Keratinocyte (primary cell): ENCODE results near the gene VPS35L. TPM values are rescaled to one million over a fixed set of nuclear protein-coding genes. Genes with fewer than 3 reads are reported as not detected.

Source experiments
- DNase-seq: peaks from one replicate; pipeline ENCODE4 v3.0.0-alpha.2; 2011; ENCODE audit warnings: low read depth, missing footprints, low spot score
- FAIRE-seq: peaks from 2 replicates; lab custom pipeline; 2011; peaks lifted over from hg19 to GRCh38; lab: Jason Lieb, UNC
- H2AFZ ChIP-seq: 2 replicates; pipeline ENCODE4 v1.6.0; 2012; ENCODE audit warnings: low read length, control low read depth, inconsistent platforms; ENCODE audit not compliant: control insufficient read depth
- H3K27ac ChIP-seq: 2 replicates; pipeline ENCODE4 v1.5.1; 2011; ENCODE audit warnings: low read length; ENCODE audit not compliant: control insufficient read depth, insufficient read depth
- H3K27me3 ChIP-seq: 3 replicates; pipeline ENCODE4 v1.6.0; 2011; ENCODE audit warnings: low read length; ENCODE audit not compliant: control insufficient read depth, insufficient read depth; ENCODE audit errors: extremely low read depth
- H3K36me3 ChIP-seq, 2 experiments: 2 replicates in 1 of 2; 3 replicates in 1 of 2; pipeline ENCODE4 v1.5.1; 2011; ENCODE audit warnings: low read length in 2 of 2, mild to moderate bottlenecking in 1 of 2; ENCODE audit not compliant: control insufficient read depth in 2 of 2, insufficient read depth in 2 of 2; ENCODE audit errors: extremely low read depth in 1 of 2
- H3K4me1 ChIP-seq: 3 replicates; pipeline ENCODE4 v1.5.1; 2011; ENCODE audit warnings: low read length; ENCODE audit not compliant: control insufficient read depth, insufficient read depth; ENCODE audit errors: extremely low read depth
- H3K4me2 ChIP-seq: 3 replicates; pipeline ENCODE4 v1.6.0; 2011; ENCODE audit warnings: low read depth, low read length; ENCODE audit not compliant: control insufficient read depth, insufficient read depth; ENCODE audit errors: extremely low read depth
- H3K4me3 ChIP-seq, 3 experiments: fragments of 200-600 bp in 1 of 3; sonication (generic) in 1 of 3; 2 replicates in 2 of 3; 3 replicates in 1 of 3; pipeline ENCODE4 v1.5.1; 2011 to 2016; ENCODE audit warnings: low read length in 3 of 3, mild to moderate bottlenecking in 3 of 3, control low read depth in 2 of 3, inconsistent platforms in 1 of 3, low read depth in 1 of 3, mixed read lengths in 1 of 3, mixed run types in 1 of 3, moderate library complexity in 1 of 3; ENCODE audit not compliant: control insufficient read depth in 2 of 3, insufficient read depth in 2 of 3; ENCODE audit errors: extremely low read depth in 1 of 3
- H3K79me2 ChIP-seq: 2 replicates; pipeline ENCODE4 v1.6.0; 2012; ENCODE audit warnings: low read length; ENCODE audit not compliant: control insufficient read depth, insufficient read depth
- H3K9ac ChIP-seq: 3 replicates; pipeline ENCODE4 v1.6.0; 2011; ENCODE audit warnings: low read length; ENCODE audit not compliant: control insufficient read depth, insufficient read depth; ENCODE audit errors: extremely low read depth
- H3K9me1 ChIP-seq: 3 replicates; pipeline ENCODE4 v1.6.0; 2011; ENCODE audit warnings: low read length; ENCODE audit not compliant: control insufficient read depth, insufficient read depth; ENCODE audit errors: extremely low read depth
- H3K9me3 ChIP-seq: 2 replicates; pipeline ENCODE4 v1.5.1; 2012; ENCODE audit warnings: low read depth, low read length; ENCODE audit not compliant: control insufficient read depth
- H4K20me1 ChIP-seq: 3 replicates; pipeline ENCODE4 v1.6.0; 2011; ENCODE audit warnings: low read length; ENCODE audit not compliant: control insufficient read depth, insufficient read depth; ENCODE audit errors: extremely low read depth
- EZH2 ChIP-seq: IDR thresholded peaks from one replicate; pipeline ENCODE4 v1.6.1; 2012; ENCODE audit warnings: inconsistent platforms, mild to moderate bottlenecking, low read length, moderate library complexity
- dilution Hi-C: fragments of 300-500 bp; cut with MboI; formaldehyde crosslinking; loops from one replicate; pipeline ENCODE4 v1.7.0; 2020; ENCODE audit warnings: low sequenced_read_pairs; ENCODE audit not compliant: extremely low pct_ligation_motif_present
- polyA plus RNA-seq, 5 experiments: library from polyadenylated mRNA; depleted of rRNA in 3 of 5; stranded (reverse) in 3 of 5; stranded (forward) in 1 of 5; unstranded in 1 of 5; fragments of >200 nt; gene quantifications; 1 replicate in 1 of 5; 2 replicates in 3 of 5; 3 replicates in 1 of 5; pipeline versions ENCODE4 v1.2.1 to v1.2.3, GENCODE V29; 2011 to 2012; ENCODE audit warnings: missing spikeins in 2 of 5, low read depth in 1 of 5, low replicate concordance in 1 of 5
- TF ChIP-seq, protein P1 (sequence below), 3 experiments: IDR thresholded peaks in 1 of 3; conservative IDR thresholded peaks in 1 of 3; optimal IDR thresholded peaks in 1 of 3; 2 replicates in 2 of 3; 3 replicates in 1 of 3; pipeline versions ENCODE3 to v1.5.1; 2011; ENCODE audit warnings: low read length in 3 of 3, mild to moderate bottlenecking in 3 of 3, moderate library complexity in 2 of 3, control low read depth in 1 of 3, inconsistent platforms in 1 of 3; ENCODE audit not compliant: insufficient read depth in 2 of 3; ENCODE audit errors: extremely low read depth in 1 of 3

The VPS35L gene
- polyA plus RNA-seq, 1 donor (not counting 4 experiments of a cell fraction or from before 2014, with no cell fraction given): 22.1 TPM

DNA sequence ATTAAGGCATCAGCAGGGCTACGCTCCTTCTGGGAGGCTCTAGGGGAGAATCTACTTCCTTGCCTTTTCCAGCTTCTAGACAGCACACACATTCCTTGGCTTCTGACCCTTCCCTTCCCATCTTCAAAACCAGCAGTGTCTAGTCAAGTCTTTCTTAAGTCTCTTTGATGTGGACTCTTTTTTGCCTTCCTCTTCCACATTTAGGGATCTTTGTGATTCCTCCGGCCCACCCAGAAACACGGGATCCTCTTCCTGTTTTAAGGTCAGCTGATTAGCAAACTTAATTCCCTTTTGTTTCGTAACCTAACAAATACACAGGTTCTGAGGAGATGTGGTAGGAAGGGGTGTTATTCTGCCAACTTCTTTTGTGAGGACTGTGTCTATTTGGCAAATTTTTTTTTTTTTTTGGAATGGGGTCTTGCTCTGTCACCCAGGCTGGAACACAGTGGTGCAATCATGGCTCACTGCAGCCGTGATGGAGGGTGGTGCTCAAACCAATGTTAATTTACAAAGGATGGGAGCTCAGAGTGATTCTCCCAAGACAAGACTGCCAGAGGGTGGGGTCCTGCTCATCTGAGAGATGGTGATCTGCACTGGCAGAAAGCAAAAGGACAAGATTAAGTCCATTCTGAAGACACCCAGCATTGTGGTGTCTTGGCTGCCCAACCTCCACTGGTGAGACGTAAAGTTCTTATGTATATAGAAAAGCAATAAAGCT, 147.8 kb downstream of the VPS35L start:
- Histone ChIP-seq H3K4me3 (no peak overlapping the region), H3K27ac (no peak overlapping the region)

DNA sequence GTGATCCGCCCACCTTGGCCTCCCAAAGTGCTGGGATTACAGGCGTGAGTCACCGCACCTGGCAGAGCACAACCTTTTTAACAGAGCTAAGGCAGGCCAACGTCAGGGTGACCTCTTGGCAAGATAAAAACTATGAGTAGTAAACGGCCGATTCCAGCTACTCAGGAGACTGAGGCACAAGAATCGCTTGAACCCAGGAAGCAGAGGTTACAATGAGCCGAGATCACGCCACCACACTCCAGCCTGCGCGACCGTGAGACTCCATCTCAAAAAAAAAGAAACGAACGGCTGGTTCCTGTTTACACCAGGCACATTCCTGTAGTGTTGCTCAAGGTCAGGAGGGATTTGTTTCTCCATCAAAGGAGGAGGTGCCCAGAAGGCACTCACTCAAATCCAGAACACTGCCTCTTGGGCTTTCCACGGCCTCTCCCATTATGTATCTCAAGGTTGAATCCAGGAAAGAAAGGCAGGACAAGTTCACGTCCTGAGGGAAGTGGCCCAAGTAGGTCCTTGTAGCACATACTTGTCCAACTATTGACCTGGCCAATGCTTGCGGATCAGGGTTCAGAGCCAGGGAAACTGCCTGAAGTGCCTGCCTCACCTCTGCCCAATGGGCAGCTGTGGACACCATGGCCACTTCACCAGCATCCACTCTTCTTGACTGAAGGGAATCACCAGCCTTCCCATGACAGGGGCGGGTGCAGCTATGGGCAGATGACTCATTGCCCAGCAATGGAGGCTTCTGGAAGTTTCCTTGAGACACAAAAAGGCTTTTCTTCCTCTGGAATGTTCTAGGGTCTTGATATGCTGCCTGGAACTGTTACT, 149.0 kb downstream of the VPS35L start:
- DNase-seq (no peak), FAIRE-seq (no peak)
- Histone ChIP-seq H2AFZ (no peak overlapping the region), H3K27ac (no peak overlapping the region), H4K20me1 (no peaks in the 10 kb centered on the region), H3K27me3 (no peaks in the 10 kb centered on the region), H3K9me3 (peaks cover 2% of the 10 kb centered on the region), H3K9me1 (no peaks in the 10 kb centered on the region), H3K9ac (no peak overlapping the region), H3K79me2 (no peaks in the 10 kb centered on the region), H3K4me3 (no peak overlapping the region), H3K4me1 (peaks cover 10% of the 10 kb centered on the region), H3K4me2 (no peak overlapping the region), H3K36me3 (peaks cover 17 to 21% of the 10 kb centered on the region in 2 experiments)
- TF ChIP-seq, protein P1, sequence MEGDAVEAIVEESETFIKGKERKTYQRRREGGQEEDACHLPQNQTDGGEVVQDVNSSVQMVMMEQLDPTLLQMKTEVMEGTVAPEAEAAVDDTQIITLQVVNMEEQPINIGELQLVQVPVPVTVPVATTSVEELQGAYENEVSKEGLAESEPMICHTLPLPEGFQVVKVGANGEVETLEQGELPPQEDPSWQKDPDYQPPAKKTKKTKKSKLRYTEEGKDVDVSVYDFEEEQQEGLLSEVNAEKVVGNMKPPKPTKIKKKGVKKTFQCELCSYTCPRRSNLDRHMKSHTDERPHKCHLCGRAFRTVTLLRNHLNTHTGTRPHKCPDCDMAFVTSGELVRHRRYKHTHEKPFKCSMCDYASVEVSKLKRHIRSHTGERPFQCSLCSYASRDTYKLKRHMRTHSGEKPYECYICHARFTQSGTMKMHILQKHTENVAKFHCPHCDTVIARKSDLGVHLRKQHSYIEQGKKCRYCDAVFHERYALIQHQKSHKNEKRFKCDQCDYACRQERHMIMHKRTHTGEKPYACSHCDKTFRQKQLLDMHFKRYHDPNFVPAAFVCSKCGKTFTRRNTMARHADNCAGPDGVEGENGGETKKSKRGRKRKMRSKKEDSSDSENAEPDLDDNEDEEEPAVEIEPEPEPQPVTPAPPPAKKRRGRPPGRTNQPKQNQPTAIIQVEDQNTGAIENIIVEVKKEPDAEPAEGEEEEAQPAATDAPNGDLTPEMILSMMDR (optimal IDR thresholded peaks at IDR 0.05 in 1 of 3, IDR thresholded peaks at IDR 0.05 in 1 of 3, conservative IDR thresholded peaks at IDR 0.05 in 1 of 3; ENCODE audit: extremely low read depth in 1 of 3, insufficient read depth in 2 of 3, low read length in 3 of 3): no peak
- no peak for TF ChIP-seq EZH2
- dilution Hi-C loops: no loop called here

More for the DNA sequence above, 147.8 kb downstream of the VPS35L start:
- Histone ChIP-seq H3K9me3 (peaks cover 2% of the 10 kb centered on the region), H3K4me1 (peaks cover 10% of the 10 kb centered on the region), H3K9ac (no peak overlapping the region), H3K36me3 (peaks cover 12 to 23% of the 10 kb centered on the region in 2 experiments), H2AFZ (no peak overlapping the region), H3K4me2 (no peak overlapping the region), H3K27me3 (no peaks in the 10 kb centered on the region), H3K79me2 (no peaks in the 10 kb centered on the region), H4K20me1 (peaks cover 6% of the 10 kb centered on the region), H3K9me1 (no peaks in the 10 kb centered on the region)
- DNase-seq (no peak), FAIRE-seq (no peak)
- TF ChIP-seq EZH2: no peak
- TF ChIP-seq, protein P1 (optimal IDR thresholded peaks at IDR 0.05 in 1 of 3, IDR thresholded peaks at IDR 0.05 in 1 of 3, conservative IDR thresholded peaks at IDR 0.05 in 1 of 3; ENCODE audit: extremely low read depth in 1 of 3, insufficient read depth in 2 of 3, low read length in 3 of 3): no peak
- dilution Hi-C loops: no loop called here
